HCT116 (cell line): ENCODE results near the gene PTOV1.

ENCODE experiments used
- TCF7L2 ChIP-seq: IDR thresholded peaks from 2 replicates; pipeline ENCODE4 v1.7.0; 2011; ENCODE audit warnings: borderline replicate concordance, inconsistent platforms; ENCODE audit not compliant: insufficient read depth, insufficient read length; ENCODE audit errors: extremely low read depth
- TF ChIP-seq, protein P1 (sequence below), 3 experiments: fragments of 200-600 bp in 1 of 3; sonication (generic) in 1 of 3; IDR thresholded peaks in 2 of 3; conservative IDR thresholded peaks in 1 of 3; 2 replicates each; pipeline ENCODE4 v1.5.1; 2012 to 2017; ENCODE audit warnings: low read depth in 2 of 3, low read length in 2 of 3, antibody characterized with exemption in 1 of 3, borderline replicate concordance in 1 of 3, control low read depth in 1 of 3, mild to moderate bottlenecking in 1 of 3, mixed read lengths in 1 of 3, mixed run types in 1 of 3, moderate library complexity in 1 of 3; ENCODE audit not compliant: insufficient read depth in 1 of 3

DNA sequence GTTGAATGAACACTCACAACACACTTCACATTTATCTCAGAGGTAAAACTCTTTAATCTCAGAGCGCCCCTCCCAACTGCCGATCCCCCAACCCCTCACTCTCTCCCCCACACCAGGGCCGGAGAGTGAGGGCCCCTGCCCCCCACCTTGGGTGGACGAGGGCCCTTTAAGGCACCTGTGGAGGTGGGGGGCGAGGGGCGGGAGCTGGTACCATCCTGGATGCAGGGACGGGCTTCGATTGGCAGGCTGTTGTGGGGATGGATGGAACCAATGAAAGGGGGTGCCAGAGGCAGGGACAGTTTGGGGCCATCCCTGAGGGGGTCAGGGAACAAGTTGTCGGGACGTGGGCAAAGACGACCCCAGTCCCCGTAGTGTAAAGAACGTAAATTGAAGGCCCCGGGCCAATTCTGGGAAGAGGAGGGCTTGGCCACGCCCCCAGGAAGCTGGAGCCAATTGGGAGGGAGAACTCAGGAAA lies 18.1 kb downstream of the PTOV1 start:
- no peak for TF ChIP-seq TCF7L2
- TF ChIP-seq, protein P1, sequence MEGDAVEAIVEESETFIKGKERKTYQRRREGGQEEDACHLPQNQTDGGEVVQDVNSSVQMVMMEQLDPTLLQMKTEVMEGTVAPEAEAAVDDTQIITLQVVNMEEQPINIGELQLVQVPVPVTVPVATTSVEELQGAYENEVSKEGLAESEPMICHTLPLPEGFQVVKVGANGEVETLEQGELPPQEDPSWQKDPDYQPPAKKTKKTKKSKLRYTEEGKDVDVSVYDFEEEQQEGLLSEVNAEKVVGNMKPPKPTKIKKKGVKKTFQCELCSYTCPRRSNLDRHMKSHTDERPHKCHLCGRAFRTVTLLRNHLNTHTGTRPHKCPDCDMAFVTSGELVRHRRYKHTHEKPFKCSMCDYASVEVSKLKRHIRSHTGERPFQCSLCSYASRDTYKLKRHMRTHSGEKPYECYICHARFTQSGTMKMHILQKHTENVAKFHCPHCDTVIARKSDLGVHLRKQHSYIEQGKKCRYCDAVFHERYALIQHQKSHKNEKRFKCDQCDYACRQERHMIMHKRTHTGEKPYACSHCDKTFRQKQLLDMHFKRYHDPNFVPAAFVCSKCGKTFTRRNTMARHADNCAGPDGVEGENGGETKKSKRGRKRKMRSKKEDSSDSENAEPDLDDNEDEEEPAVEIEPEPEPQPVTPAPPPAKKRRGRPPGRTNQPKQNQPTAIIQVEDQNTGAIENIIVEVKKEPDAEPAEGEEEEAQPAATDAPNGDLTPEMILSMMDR (IDR thresholded peaks at IDR 0.05 in 2 of 3, conservative IDR thresholded peaks at IDR 0.05 in 1 of 3; ENCODE audit: borderline replicate concordance in 1 of 3, insufficient read depth in 1 of 3, low read depth in 2 of 3, low read length in 2 of 3) = no peak
